WTC11 (cell line): ENCODE data around the gene MT2A. TPM values are rescaled to one million over a fixed set of nuclear protein-coding genes. Genes with fewer than 3 reads are reported as not detected.

Experiments used
- ATAC-seq: fragments of 200-7000 bp; cut with Tn5 transposase; 2 replicates; pipeline ENCODE4 v1.10.0; 2021; ENCODE audit warnings: mild to moderate bottlenecking, moderate library complexity
- CTCF ChIA-PET: fragments of 300-600 bp; sonication (Branson Sonifier 250); formaldehyde crosslinking; loops from one replicate; lab custom pipeline; 2021; ENCODE audit warnings: antibody characterized with exemption; lab: Charles Lee
- POLR2A ChIA-PET: fragments of 350-600 bp; sonication (Branson Sonifier 250); formaldehyde crosslinking; loops from one replicate; lab custom pipeline; 2021; ENCODE audit warnings: antibody characterized with exemption; lab: Charles Lee
- DNase-seq: peaks from one replicate; pipeline ENCODE4 v3.0.0; 2021; ENCODE audit warnings: low spot score
- H3K27ac Mint-ChIP-seq: 2 replicates; pipeline ENCODE4 v1.8.0; 2021; ENCODE audit warnings: mixed read lengths
- H3K27me3 Mint-ChIP-seq: 2 replicates; pipeline ENCODE4 v1.8.0; 2021; ENCODE audit warnings: low read depth, mild to moderate bottlenecking, moderate library complexity, mixed read lengths
- H3K36me3 Mint-ChIP-seq: 2 replicates; pipeline ENCODE4 v1.8.0; 2021; ENCODE audit warnings: mixed read lengths
- H3K4me1 Mint-ChIP-seq: 2 replicates; pipeline ENCODE4 v1.8.0; 2022; ENCODE audit warnings: mixed read lengths
- H3K4me3 Mint-ChIP-seq: 2 replicates; pipeline ENCODE4 v1.8.0; 2021; ENCODE audit warnings: mild to moderate bottlenecking, moderate library complexity, mixed read lengths
- H3K9me3 Mint-ChIP-seq: 2 replicates; pipeline ENCODE4 v1.8.0; 2021; ENCODE audit warnings: mixed read lengths
- ATF3 ChIP-seq: sonication (generic); formaldehyde crosslinking; conservative IDR thresholded peaks from 2 replicates; pipeline ENCODE4 v1.8.1; 2022; ENCODE audit warnings: mild to moderate bottlenecking, missing genetic modification reagents
- CTCF ChIP-seq: fragments of 200-600 bp; IDR thresholded peaks from 2 replicates; pipeline ENCODE4 v1.8.0; 2022; ENCODE audit warnings: antibody characterized with exemption
- ELF4 ChIP-seq: sonication (generic); formaldehyde crosslinking; IDR thresholded peaks from 2 replicates; pipeline ENCODE4 v1.8.1; 2022; ENCODE audit warnings: low read depth, mild to moderate bottlenecking, moderate library complexity, missing genetic modification reagents
- EMX1 ChIP-seq: fragments of 250-450 bp; sonication (Bioruptor Pico); IDR thresholded peaks from 2 replicates; pipeline ENCODE4 v1.8.0; 2021; ENCODE audit warnings: mild to moderate bottlenecking
- ETV6 ChIP-seq: sonication (generic); formaldehyde crosslinking; IDR thresholded peaks from 2 replicates; pipeline ENCODE4 v1.8.1; 2022; ENCODE audit warnings: mild to moderate bottlenecking, missing genetic modification reagents
- FOXJ3 ChIP-seq: sonication (generic); formaldehyde crosslinking; IDR thresholded peaks from 2 replicates; pipeline ENCODE4 v1.9.0; 2021; ENCODE audit warnings: missing genetic modification reagents, mild to moderate bottlenecking, borderline replicate concordance
- FOXP4 ChIP-seq: sonication (generic); formaldehyde crosslinking; IDR thresholded peaks from 2 replicates; pipeline ENCODE4 v1.8.0; 2022; ENCODE audit warnings: mild to moderate bottlenecking, missing genetic modification reagents
- HMGA2 ChIP-seq: fragments of 250-450 bp; sonication (Bioruptor Pico); IDR thresholded peaks from 2 replicates; pipeline ENCODE4 v1.4.0; 2021; ENCODE audit warnings: mild to moderate bottlenecking, moderate library complexity
- OVOL2 ChIP-seq: fragments of 250-450 bp; sonication (Bioruptor Pico); IDR thresholded peaks from 2 replicates; pipeline ENCODE4 v1.9.0; 2021; ENCODE audit warnings: mild to moderate bottlenecking, borderline replicate concordance
- RELA ChIP-seq: sonication (generic); formaldehyde crosslinking; IDR thresholded peaks from 2 replicates; pipeline ENCODE4 v1.8.1; 2022; ENCODE audit warnings: missing genetic modification reagents, mild to moderate bottlenecking, borderline replicate concordance
- TEAD4 ChIP-seq: sonication (generic); formaldehyde crosslinking; IDR thresholded peaks from 2 replicates; pipeline ENCODE4 v1.8.0; 2022; ENCODE audit warnings: mild to moderate bottlenecking, missing genetic modification reagents
- USF2 ChIP-seq: sonication (generic); formaldehyde crosslinking; IDR thresholded peaks from 2 replicates; pipeline ENCODE4 v1.8.1; 2023; ENCODE audit warnings: mild to moderate bottlenecking, missing genetic modification reagents, moderate library complexity
- ZNF138 ChIP-seq: sonication (generic); formaldehyde crosslinking; conservative IDR thresholded peaks from 2 replicates; pipeline ENCODE4 v1.8.1; 2022; ENCODE audit warnings: mild to moderate bottlenecking, moderate library complexity, missing genetic modification reagents
- ZNF219 ChIP-seq: sonication (generic); formaldehyde crosslinking; IDR thresholded peaks from 2 replicates; pipeline ENCODE4 v1.8.0; 2023; ENCODE audit warnings: missing genetic modification reagents, mild to moderate bottlenecking, borderline replicate concordance
- ZNF281 ChIP-seq: sonication (generic); formaldehyde crosslinking; IDR thresholded peaks from 2 replicates; pipeline ENCODE4 v1.8.0; 2023; ENCODE audit warnings: mild to moderate bottlenecking, missing genetic modification reagents
- ZNF317 ChIP-seq: sonication (generic); formaldehyde crosslinking; IDR thresholded peaks from 2 replicates; pipeline ENCODE4 v1.8.1; 2023; ENCODE audit warnings: low read depth, mild to moderate bottlenecking, moderate library complexity, missing genetic modification reagents, borderline replicate concordance
- ZNF512 ChIP-seq: sonication (generic); formaldehyde crosslinking; IDR thresholded peaks from 2 replicates; pipeline ENCODE4 v1.8.1; 2022; ENCODE audit warnings: missing genetic modification reagents, borderline replicate concordance
- ZNF671 ChIP-seq: fragments of 250-450 bp; sonication (Bioruptor Pico); IDR thresholded peaks from 2 replicates; pipeline ENCODE4 v1.8.0; 2021; ENCODE audit warnings: mild to moderate bottlenecking
- total RNA-seq: library from RNA; stranded (reverse); gene quantifications from 3 replicates; pipeline ENCODE4 v1.2.3, GENCODE V29; 2021
- TF ChIP-seq, protein P1 (sequence below): sonication (generic); formaldehyde crosslinking; IDR thresholded peaks from 2 replicates; pipeline ENCODE4 v1.8.1; 2023; ENCODE audit warnings: mild to moderate bottlenecking, missing genetic modification reagents, moderate library complexity
- TF ChIP-seq, protein P2 (sequence below): sonication (generic); formaldehyde crosslinking; IDR thresholded peaks from 2 replicates; pipeline ENCODE4 v1.8.1; 2022; ENCODE audit warnings: mild to moderate bottlenecking, missing genetic modification reagents, moderate library complexity, borderline replicate concordance

The MT2A gene
- total RNA-seq, 1 experiment from 2014 or later = 139 TPM

DNA sequence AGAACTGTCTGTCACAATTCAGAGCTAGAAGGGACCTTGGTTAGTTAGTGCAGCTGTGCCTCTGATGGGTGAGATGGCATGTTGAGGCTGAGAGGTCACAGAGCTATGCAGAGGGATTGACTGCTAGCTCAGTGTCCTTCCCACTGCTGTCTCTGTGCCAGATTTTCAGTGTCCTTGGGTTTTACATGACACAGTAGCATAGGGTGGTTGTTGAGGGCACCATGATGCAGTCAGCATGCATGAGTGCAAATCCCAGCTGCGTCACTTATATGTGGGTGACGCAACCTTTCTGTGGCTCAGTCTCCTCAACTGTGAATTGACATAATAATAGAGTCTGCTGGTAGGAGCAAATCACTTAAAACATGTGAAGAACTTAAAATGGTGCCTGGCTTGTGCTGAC is 32.8 kb downstream of the MT2A start:
- no peak overlapping the region for H3K4me3 Mint-ChIP-seq
- TF ChIP-seq ZNF281 (CRISPR knock-in tag) = no peak
- TF ChIP-seq, protein P1, sequence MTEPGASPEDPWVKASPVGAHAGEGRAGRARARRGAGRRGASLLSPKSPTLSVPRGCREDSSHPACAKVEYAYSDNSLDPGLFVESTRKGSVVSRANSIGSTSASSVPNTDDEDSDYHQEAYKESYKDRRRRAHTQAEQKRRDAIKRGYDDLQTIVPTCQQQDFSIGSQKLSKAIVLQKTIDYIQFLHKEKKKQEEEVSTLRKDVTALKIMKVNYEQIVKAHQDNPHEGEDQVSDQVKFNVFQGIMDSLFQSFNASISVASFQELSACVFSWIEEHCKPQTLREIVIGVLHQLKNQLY (CRISPR knock-in tag) = no peak
- TF ChIP-seq TEAD4 = no peak
- TF ChIP-seq FOXJ3 (CRISPR knock-in tag) = no peak
- no peak for TF ChIP-seq ZNF671 (CRISPR knock-in tag)
- TF ChIP-seq FOXP4 (CRISPR knock-in tag) = no peak
- no peak for TF ChIP-seq ZNF512 (CRISPR knock-in tag)
- TF ChIP-seq OVOL2 (CRISPR knock-in tag) = no peak
- no peak for TF ChIP-seq CTCF
- no peak for TF ChIP-seq ZNF317 (CRISPR knock-in tag)
- no peak for TF ChIP-seq ZNF219 (CRISPR knock-in tag)
- TF ChIP-seq ZNF138 (CRISPR knock-in tag) = no peak
- no peak for TF ChIP-seq USF2 (CRISPR knock-in tag)
- TF ChIP-seq HMGA2 (CRISPR knock-in tag) = no peak
- TF ChIP-seq EMX1 (CRISPR knock-in tag) = no peak
- no peak for TF ChIP-seq ETV6 (CRISPR knock-in tag)
- TF ChIP-seq, protein P2, sequence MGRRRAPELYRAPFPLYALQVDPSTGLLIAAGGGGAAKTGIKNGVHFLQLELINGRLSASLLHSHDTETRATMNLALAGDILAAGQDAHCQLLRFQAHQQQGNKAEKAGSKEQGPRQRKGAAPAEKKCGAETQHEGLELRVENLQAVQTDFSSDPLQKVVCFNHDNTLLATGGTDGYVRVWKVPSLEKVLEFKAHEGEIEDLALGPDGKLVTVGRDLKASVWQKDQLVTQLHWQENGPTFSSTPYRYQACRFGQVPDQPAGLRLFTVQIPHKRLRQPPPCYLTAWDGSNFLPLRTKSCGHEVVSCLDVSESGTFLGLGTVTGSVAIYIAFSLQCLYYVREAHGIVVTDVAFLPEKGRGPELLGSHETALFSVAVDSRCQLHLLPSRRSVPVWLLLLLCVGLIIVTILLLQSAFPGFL (CRISPR knock-in tag) = no peak
- no peak for TF ChIP-seq ATF3 (CRISPR knock-in tag)
- no peak for TF ChIP-seq ELF4 (CRISPR knock-in tag)
- no peak for TF ChIP-seq RELA (CRISPR knock-in tag)
- ChIA-PET POLR2A (interaction anchor here (1.1 kb wide), 1 partner anchor 36 kb away, joined by 3 read pairs; no protein-coding TSS in a partner anchor), CTCF (interaction anchor here (1.4 kb wide), 1 partner anchor 16 kb away, joined by 6 read pairs; the partner anchor contains the start of gene MT1E)
- H3K36me3 Mint-ChIP-seq = no peaks in the 10 kb centered on the region
- peaks cover 100% of the 10 kb centered on the region for H3K27me3 Mint-ChIP-seq
- no peaks in the 10 kb centered on the region for H3K9me3 Mint-ChIP-seq
- H3K4me1 Mint-ChIP-seq = peaks cover 27% of the 10 kb centered on the region
- H3K27ac Mint-ChIP-seq = no peak overlapping the region
- DNase-seq (no peak), ATAC-seq (no peak)
